Esophagus squamous epithelium (tissue), 5 donors: ENCODE data around the gene DVL1. TPM values are rescaled to one million over a fixed set of nuclear protein-coding genes. Genes with fewer than 3 reads are reported as not detected.

Source experiments
- DNase-seq: peaks from one replicate; lab custom pipeline; 2025; lab: John Stamatoyannopoulos, UW
- H3K27ac ChIP-seq, 4 donors: fragments of 200-600 bp; sonication (generic); one replicate each; pipeline ENCODE4 v1.5.1; 2016 to 2019; ENCODE audit warnings: mild to moderate bottlenecking in 1 of 4
- H3K27me3 ChIP-seq, 4 donors: fragments of 200-600 bp; sonication (generic); 1 replicate in 3 of 4; 2 replicates in 1 of 4; pipeline versions ENCODE4 v1.5.1 to v1.6.0; 2017 to 2021; ENCODE audit warnings: antibody characterized with exemption in 1 of 4
- H3K36me3 ChIP-seq, 3 donors: fragments of 200-600 bp; sonication (generic); one replicate each; pipeline ENCODE4 v1.5.1; 2016 to 2019
- H3K4me1 ChIP-seq, 3 donors: fragments of 200-600 bp; sonication (generic); one replicate each; pipeline ENCODE4 v1.5.1; 2017 to 2019
- H3K4me3 ChIP-seq, 4 donors: fragments of 200-600 bp; sonication (generic); 1 replicate in 3 of 4; 2 replicates in 1 of 4; pipeline ENCODE4 v1.5.1; 2016 to 2019; ENCODE audit warnings: mild to moderate bottlenecking in 2 of 4, moderate library complexity in 1 of 4
- H3K9me3 ChIP-seq, 3 donors: fragments of 200-600 bp; sonication (generic); one replicate each; pipeline ENCODE4 v1.5.1; 2016 to 2019
- POLR2A ChIP-seq, 4 donors: fragments of 450-650 bp; IDR thresholded peaks; one replicate each; pipeline ENCODE4 v1.6.1; 2017; ENCODE audit warnings: antibody characterized with exemption in 4 of 4, mild to moderate bottlenecking in 4 of 4, moderate library complexity in 3 of 4
- WGBS, 2 donors: methylation state at CpG; one replicate each; pipeline ENCODE4 v1.1.5; 2018; 5-methylcytosine and 5-hydroxymethylcytosine counted together
- intact Hi-C: fragments of 100-400 bp; cut with DNase I; formaldehyde crosslinking; loops from one replicate; pipeline ENCODE4 v1.15.0; 2022
- total RNA-seq, 4 donors: library from RNA; depleted of rRNA; stranded (reverse); fragments of >200 nt; gene quantifications; one replicate each; pipeline ENCODE4 v1.1.0, GENCODE V29; 2016
- TF ChIP-seq, protein P1 (sequence below), 6 experiments: fragments of 450-650 bp in 4 of 6; fragments of 200-600 bp in 2 of 6; sonication (generic) in 2 of 6; IDR thresholded peaks; one replicate each; pipeline ENCODE4 v1.5.1; 2016 to 2019; ENCODE audit warnings: antibody characterized with exemption in 6 of 6, mild to moderate bottlenecking in 4 of 6, moderate library complexity in 4 of 6
- donor health status: DM: yes; HTN: yes; CAD: no.

Gene DVL1
- total RNA-seq, 4 donors from 2014 or later: 63.5 to 111 (median 88.0) TPM

DNA sequence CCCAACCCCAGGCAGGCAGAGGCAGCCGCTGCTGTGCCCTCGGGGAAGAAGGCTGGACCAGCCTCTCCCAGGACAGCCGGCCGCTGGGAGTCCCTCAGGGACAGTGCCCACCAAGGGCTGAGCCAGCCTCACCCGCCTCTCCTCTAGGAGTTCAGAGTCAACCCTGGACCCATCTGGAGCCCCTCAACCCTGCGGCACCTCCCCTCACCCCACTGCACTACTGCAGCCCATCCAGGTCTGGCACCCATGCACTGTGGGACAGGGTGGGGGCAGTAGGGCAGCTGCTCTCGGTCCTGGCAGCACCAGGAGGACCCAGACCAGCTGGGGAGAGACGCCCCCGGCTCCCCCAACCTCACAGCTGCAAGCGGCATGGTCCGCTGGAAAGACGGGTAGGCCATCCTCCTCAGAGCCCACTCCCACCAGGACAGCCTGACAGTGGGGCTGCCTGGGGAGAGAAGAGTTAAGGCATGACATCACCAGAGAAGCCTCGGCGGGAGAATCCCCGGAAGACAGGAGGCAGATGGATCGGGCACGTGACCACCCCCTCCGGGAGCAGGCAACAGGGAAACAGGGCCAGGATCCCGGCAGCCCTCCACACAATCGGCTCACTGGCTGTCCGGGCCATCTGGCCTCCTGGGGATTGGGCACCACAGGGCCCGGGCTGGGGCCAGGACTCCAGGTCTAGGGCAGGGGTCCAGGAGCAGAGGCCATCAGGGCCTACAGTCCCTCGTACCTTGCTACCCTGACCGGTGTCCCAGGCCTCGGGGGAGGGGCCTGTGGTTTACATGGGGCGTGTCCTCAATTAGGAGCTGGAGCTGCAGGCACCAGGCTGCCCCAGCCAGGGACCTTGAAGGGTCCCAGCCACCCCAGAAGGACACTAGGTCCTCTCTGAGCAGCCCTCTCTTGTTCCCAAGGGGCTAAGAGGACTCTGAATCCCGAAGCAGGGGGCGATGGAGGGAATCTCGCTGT lies 44.6 kb downstream of the DVL1 start:
- H3K4me1 ChIP-seq: peaks cover 50 to 79% (median 62%) of the 10 kb centered on the region in 3 donors
- intact Hi-C loops: no loop called here
- peaks cover 0 to 10% (median 0%) of the 10 kb centered on the region in 3 donors for H3K36me3 ChIP-seq
- H3K27ac ChIP-seq: peak overlapping the region; percentile 86 to 99 (median 98)
- DNase-seq: no peak
- no peaks in the 10 kb centered on the region for H3K27me3 ChIP-seq
- no peak for TF ChIP-seq POLR2A (IDR thresholded peaks at IDR 0.05)
- TF ChIP-seq, protein P1, sequence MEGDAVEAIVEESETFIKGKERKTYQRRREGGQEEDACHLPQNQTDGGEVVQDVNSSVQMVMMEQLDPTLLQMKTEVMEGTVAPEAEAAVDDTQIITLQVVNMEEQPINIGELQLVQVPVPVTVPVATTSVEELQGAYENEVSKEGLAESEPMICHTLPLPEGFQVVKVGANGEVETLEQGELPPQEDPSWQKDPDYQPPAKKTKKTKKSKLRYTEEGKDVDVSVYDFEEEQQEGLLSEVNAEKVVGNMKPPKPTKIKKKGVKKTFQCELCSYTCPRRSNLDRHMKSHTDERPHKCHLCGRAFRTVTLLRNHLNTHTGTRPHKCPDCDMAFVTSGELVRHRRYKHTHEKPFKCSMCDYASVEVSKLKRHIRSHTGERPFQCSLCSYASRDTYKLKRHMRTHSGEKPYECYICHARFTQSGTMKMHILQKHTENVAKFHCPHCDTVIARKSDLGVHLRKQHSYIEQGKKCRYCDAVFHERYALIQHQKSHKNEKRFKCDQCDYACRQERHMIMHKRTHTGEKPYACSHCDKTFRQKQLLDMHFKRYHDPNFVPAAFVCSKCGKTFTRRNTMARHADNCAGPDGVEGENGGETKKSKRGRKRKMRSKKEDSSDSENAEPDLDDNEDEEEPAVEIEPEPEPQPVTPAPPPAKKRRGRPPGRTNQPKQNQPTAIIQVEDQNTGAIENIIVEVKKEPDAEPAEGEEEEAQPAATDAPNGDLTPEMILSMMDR (IDR thresholded peaks at IDR 0.05): no peak
- WGBS, 2 donors: 7 to 17% methylated on average over 3 to 7 of the region's 29 CpGs
- no peaks in the 10 kb centered on the region for H3K9me3 ChIP-seq
- peak overlapping the region; percentile 70 to 76 (median 74) for H3K4me3 ChIP-seq

DNA sequence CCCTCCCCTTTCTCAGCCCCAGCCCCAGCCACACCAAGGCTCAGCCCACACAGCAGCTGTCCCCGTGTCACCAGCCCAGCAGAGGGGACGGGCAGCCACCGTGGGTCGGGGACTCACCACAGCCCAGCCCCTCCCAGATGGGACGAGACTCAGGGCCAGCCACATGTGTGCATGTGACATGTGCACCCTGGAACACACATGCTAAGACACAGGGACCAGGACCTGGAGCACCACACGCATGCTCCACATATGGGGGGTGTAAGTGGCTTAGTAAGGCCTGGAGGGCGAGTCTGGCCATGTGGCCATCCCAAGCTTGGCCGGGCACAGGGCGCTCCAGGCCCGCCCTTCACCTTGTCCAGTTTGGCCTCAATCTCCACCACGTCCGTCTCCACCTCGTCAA lies 45.5 kb downstream of the DVL1 start:
- TF ChIP-seq, protein P1 (IDR thresholded peaks at IDR 0.05): no peak
- no peak for TF ChIP-seq POLR2A (IDR thresholded peaks at IDR 0.05)
- Histone ChIP-seq H3K27me3 (no peaks in the 10 kb centered on the region), H3K36me3 (peaks cover 0 to 18% (median 0%) of the 10 kb centered on the region in 3 donors), H3K27ac (peak overlapping the region; percentile 86 to 99 (median 98)), H3K4me3 (peak overlapping the region; percentile 70 to 76 (median 74)), H3K9me3 (no peaks in the 10 kb centered on the region), H3K4me1 (peaks cover 45 to 70% (median 55%) of the 10 kb centered on the region in 3 donors)
- WGBS, 2 donors: 70% methylated on average over 4 of the region's 13 CpGs; no CpG with 5 or more reads in 1 of the 2 donors
- intact Hi-C loops: no loop called here
- no peak for DNase-seq

DNA sequence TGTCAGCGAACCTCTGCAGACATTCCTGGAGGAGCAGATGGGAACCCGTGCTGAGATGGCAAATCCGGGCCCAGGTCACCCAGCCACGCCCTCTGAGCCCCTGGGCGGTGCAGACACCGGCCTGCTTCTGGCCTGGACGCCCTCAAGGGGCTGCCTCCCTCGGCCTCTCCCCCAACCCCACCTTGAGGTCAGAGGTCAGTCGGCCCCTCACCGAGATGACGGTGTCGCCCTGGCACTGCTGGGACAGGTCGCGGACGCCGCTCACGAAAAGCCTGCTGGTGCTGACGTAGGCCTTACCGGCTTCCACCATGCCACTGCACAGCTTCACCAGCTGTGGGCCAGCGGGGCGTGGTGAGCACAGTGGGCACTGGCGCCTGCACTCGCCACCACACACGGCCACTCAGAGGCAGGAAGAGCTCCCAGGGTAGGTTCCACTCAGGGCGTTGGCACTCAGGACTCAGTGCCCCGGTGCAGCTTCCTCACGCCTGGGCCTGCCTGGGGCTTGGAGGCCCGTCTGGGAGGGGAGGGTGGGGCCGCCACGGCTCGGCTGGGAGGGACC lies 46.2 kb downstream of the DVL1 start:
- Histone ChIP-seq H3K27ac (peak overlapping the region; percentile 86 to 99 (median 98)), H3K4me3 (peak overlapping the region in 3 of 4 donors; percentile 29 to 76 (median 70)), H3K27me3 (no peaks in the 10 kb centered on the region), H3K36me3 (peaks cover 0 to 26% (median 2%) of the 10 kb centered on the region in 3 donors), H3K4me1 (peaks cover 45 to 69% (median 55%) of the 10 kb centered on the region in 3 donors), H3K9me3 (no peaks in the 10 kb centered on the region)
- 55% methylated on average over 4 of the region's 31 CpGs; no CpG with 5 or more reads in 1 of the 2 donors for WGBS, 2 donors
- TF ChIP-seq, protein P1 (IDR thresholded peaks at IDR 0.05): no peak
- no peak for TF ChIP-seq POLR2A (IDR thresholded peaks at IDR 0.05)
- no peak for DNase-seq
- intact Hi-C loops: no loop called here

DNA sequence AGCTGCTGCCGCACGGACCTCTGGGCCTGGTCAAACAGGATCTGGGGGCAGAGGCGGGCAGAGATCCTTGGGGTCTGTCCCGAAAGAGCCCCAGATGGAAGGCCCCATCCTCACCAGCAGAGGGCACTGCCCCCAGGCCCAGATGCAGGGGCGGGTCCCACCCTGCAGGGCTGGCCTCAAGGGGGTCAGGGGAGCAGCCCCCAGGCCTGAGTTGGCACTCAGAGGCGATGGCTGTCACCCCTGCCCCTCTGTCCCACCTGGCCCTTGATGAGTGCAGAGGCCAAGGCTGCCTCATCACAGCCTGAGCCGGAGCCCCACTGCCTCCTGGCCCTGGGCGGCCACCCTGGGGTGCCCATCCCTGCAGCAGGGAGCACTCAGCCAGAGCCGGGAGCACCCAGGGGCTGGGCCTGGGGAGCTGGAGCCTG lies 47.2 kb downstream of the DVL1 start:
- DNase-seq: no peak
- WGBS, 2 donors: no CpG with 5 or more reads among the region's 9 CpGs
- Histone ChIP-seq H3K9me3 (no peaks in the 10 kb centered on the region), H3K4me3 (no peak overlapping the region), H3K27ac (peak overlapping the region in 1 of 4 donors; percentile 99), H3K27me3 (no peaks in the 10 kb centered on the region), H3K4me1 (peaks cover 44 to 64% (median 51%) of the 10 kb centered on the region in 3 donors), H3K36me3 (peaks cover 0 to 32% (median 7%) of the 10 kb centered on the region in 3 donors)
- intact Hi-C loops: no loop called here
- TF ChIP-seq, protein P1 (IDR thresholded peaks at IDR 0.05): peak in 4 of 6 experiments; percentile 7 to 37 (median 21)
- no peak for TF ChIP-seq POLR2A (IDR thresholded peaks at IDR 0.05)
